ENCODE results near the gene ZNF839.

GRCh38 chr14:102319351-102320032 lies at the start of gene ZNF839:
- TF ChIP-seq CTCF (IDR thresholded peaks at IDR 0.05; ENCODE audit: insufficient read depth, low read length, poor library complexity, severe bottlenecking) (no peak), EZH2phosphoT487 (conservative IDR thresholded peaks at IDR 0.05; ENCODE audit: low read length) (no peak)
